Measurements from ENCODE around the gene BTNL8.

BTNL8 gene

DNA sequence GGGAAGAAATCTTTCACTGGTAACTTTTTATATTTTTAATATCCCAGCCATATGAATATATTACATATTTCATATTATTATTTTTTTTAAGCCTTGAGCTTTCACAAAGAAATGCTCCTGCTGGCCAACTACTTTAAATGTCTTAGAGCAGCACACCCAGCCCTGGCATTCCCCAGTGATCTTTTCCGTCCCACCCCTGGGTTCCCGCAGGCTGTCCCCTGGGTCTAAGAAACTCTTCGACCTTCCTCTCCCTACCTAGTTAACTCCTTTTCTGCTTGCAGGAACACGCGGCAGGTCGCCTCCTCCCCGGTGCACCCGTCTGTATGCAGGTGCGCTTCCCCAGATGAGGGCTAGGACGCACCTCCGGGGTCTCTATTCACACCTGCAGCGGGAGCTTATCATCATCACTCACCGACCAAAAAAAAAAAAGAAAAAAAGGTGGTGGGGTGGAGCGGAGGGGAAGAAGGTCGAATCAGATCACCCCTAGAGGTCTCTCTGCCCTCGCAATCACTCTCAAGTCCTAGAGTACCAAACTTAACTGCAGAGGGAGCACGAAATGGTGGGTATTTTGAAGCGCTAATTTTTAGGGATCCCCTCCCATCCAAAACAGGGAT, 38.6 kb upstream of the BTNL8 start:
- TF ChIP-seq, protein P1, sequence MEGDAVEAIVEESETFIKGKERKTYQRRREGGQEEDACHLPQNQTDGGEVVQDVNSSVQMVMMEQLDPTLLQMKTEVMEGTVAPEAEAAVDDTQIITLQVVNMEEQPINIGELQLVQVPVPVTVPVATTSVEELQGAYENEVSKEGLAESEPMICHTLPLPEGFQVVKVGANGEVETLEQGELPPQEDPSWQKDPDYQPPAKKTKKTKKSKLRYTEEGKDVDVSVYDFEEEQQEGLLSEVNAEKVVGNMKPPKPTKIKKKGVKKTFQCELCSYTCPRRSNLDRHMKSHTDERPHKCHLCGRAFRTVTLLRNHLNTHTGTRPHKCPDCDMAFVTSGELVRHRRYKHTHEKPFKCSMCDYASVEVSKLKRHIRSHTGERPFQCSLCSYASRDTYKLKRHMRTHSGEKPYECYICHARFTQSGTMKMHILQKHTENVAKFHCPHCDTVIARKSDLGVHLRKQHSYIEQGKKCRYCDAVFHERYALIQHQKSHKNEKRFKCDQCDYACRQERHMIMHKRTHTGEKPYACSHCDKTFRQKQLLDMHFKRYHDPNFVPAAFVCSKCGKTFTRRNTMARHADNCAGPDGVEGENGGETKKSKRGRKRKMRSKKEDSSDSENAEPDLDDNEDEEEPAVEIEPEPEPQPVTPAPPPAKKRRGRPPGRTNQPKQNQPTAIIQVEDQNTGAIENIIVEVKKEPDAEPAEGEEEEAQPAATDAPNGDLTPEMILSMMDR (conservative IDR thresholded peaks at IDR 0.05): peak; percentile 70
- peak overlapping the region; percentile 99 for H3K27ac ChIP-seq

DNA sequence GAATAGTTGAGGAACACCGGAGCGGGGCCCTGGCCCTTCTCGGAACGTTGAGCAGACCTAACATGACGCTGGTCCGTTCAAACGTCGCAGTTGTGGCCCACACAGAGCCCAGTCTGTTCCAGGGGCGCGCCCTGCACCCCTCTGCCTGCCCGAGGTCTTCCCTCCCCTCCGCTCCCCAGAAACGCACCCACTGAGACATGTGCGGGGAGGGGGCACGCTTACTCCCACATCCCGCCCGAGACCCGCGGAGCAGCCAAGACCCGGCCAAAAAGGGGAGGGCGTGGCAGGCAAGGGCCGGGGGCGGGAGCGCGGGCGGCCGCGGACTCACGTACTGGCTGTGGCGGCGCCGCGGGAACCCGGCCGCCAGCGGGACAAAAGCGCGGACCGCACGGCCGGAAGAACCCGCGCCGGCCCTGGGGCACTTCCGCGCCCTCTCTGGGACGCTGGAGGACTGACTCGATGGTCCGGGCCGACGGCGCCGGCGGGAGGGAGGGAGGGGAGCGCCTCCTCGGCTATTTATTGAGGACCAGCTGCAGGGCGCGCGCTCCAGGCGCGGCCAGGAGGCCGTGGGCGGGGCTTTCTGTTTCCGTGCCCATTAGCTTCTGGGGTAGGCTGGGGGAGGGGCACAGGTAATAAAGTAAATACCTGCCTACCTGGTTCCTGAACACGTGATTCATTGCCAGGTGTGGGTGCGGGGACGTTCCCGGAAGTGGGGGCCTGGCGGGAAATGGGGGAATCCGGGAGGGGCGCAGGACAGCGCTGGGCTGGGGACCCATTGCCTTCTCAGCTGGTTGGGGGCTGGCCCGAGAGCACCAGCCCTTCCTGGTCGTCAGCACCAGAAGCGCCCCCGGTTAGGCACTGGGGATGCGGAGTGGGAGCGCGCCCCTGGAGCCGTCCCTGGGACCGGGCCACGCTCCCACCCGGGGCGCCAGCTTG, 37.8 kb upstream of the BTNL8 start, which contains the start of gene ZFP62:
Gene ZFP62, minus strand, starts transcription at position 390 of the 936 bp plus-strand sequence. Its CDS starts 57 bp downstream, at position 333.
- TF ChIP-seq, protein P1 (conservative IDR thresholded peaks at IDR 0.05): peak; percentile 40; the same call in 1 of the 2 replicates
- peak within 1 kb of the TSS; percentile 99 for H3K27ac ChIP-seq

DNA sequence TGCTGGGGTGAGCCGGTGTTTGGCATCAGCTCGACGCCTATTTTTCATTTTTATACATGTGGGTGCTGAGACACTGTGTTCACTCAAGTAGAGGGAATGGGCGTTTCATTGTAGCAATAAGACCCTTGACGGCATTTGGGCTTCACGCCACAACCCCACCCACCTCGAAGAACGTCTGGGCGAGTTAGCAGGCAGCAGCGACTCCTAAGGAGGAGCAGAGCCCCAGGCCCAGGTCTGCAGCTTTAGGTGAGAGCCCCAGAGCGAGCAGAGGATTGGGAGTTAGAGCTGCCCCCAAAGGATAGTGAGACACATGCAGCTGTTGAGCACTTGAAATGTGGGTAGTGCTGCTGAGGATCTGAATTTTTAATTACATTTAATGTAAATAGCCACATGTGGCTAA, 36.3 kb upstream of the BTNL8 start:
- TF ChIP-seq, protein P1 (conservative IDR thresholded peaks at IDR 0.05): no peak
- peak overlapping the region; percentile 99 for H3K27ac ChIP-seq

DNA sequence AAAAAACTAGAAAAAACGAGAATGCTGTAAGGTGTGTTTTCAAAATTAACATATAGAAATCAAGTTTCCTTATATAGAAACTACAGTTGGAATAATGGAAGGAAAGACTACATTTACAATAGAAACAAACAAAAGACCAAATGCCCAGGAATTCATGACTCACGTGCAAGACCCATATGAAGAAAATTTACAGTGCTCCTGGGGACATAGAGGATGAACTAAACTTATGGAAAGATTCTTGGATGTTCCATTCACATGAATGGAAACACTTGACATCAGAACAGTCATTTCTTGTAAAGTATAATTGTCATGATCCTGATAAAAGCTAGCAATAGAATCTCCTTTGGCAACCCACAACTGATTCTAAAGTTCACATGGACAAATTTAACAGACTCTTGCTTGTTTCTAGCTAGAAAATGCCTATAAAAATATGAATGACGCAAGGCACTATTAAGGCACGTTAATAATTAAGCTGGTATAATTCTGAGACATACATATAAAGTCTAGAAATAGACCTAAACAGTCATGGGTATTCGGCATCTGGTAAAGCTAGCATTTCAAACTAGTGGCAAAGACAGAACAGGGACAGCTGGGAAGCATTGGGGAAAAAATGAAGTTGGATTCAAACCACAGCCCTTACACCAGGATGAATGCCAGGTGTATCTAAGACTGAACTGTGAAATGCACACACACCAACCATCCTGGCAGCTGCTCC, 32.8 kb upstream of the BTNL8 start:
- TF ChIP-seq, protein P1 (conservative IDR thresholded peaks at IDR 0.05): no peak
- H3K27ac ChIP-seq: peak overlapping the region; percentile 99

DNA sequence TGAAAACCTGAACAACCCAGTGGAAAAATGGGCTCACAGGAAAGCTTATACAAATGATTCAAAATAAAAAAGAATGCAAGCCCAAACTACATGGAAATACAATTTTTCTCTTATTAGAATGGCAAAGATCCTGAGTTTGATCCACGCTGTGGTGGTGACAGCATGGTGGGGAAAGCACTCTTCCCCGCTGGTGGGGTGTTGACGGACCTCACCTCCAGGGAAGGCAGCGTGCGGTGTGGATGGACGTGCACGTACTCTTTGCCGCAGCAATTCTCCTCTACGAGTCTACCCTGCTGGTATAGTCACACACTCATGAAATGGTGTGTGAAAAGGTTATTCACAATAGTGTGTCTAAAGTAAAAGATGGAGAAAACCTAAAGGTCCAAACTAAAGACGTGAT, 32.0 kb upstream of the BTNL8 start:
- H3K27ac ChIP-seq: peak overlapping the region; percentile 99
- TF ChIP-seq, protein P1 (conservative IDR thresholded peaks at IDR 0.05): no peak

DNA sequence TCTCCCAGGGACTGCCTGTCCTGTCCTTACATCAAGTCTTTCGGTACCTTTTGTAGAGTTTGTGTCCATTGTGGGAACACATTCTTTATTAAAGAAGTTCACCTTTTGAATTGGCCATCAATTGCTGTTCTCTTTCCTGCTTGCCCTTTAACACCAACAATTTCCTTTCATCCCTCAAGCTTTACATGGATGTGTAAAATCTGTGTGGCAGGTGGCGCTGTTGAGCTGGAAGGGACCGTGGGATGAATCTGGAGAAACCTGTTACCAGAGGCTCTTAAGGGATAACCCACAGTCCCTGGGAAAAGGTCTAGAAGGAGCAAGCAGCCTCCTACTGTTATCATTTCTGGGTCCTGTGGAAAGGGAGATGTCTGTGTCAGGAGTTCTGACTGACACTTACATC, 30.0 kb upstream of the BTNL8 start:
- H3K27ac ChIP-seq: peak overlapping the region; percentile 12
- TF ChIP-seq, protein P1 (conservative IDR thresholded peaks at IDR 0.05): peak; percentile 100

DNA sequence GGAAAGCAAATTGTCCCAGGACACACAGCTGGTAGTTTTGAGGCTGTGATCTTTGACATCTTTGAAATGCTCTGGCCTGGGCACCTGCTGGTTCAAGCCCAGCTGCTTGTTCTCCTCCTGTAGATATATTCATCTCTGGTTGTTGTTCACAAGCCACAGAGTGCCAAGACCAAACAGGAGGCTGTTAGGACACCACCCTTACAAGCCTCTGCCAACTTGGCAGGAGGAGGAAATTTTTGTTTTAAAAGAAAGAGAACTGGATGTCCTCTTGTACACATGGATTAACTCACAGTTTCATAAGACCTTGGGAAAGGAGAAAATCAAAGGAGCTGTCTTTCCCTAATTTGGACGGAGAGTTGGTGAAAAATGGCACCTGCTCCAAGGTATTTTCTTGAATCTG, 29.4 kb upstream of the BTNL8 start:
- H3K27ac ChIP-seq: peak overlapping the region; percentile 47
- TF ChIP-seq, protein P1 (conservative IDR thresholded peaks at IDR 0.05): no peak
